Stimulated activated CD4-positive, alpha-beta T cell treated with anti-CD3 and anti-CD28 coated beads, Interleukin-15, amount 100 ng/mL, for 48 hours (primary cell): Measurements from ENCODE around the gene KCTD10.
"Not testable (repeated sequence)": the region's sequence is repeated elsewhere in the genome, so short reads cannot be mapped to it uniquely, and the experiment has no call there.

Experiments
- DNase-seq, 2 donors: peaks; one replicate each; pipeline ENCODE4 v3.0.0-alpha.2; 2020; ENCODE audit warnings: low read depth in 2 of 2

Gene KCTD10

DNA sequence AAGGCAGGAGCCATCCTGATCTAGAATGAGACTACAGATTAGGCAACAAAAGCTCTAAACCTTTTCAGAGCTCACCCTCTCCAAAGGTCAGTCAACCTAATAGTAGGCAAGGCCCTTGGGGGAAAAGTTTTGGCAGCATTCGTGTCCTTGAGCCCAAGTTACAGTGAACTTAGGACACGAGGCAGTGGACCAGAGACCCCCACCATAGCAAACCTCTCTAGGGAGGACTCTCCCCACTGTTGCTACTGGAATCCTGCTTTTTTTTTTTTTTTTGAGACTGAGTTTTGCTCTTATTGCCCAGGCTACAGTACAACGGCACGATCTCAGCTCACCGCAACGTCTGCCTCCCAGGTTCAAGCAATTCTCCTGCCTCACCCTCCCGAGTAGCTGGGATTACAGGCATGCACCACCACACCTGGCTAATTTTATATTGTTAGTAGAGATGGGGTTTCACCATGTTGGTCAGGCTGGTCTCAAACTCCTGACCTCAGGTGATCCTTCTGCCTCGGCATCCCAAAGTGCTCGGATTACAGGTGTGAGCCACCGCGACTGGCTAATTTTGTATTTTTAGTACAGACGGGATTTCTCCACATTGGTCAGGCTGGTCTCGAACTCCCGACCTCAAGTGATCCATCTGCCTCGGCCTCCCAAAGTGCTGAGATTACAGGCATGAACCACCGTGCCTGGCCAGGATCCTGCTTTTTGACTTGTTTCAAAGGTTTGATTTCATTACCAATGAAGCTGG, 3.4 kb downstream of the KCTD10 start:
- not testable (repeated sequence) for DNase-seq

- DNase-seq: no peak
These were observed 4.1 kb downstream of the KCTD10 start for GRCh38 chr12:109473006-109473405.

- no peak for DNase-seq
These were observed 7.6 kb downstream of the KCTD10 start for GRCh38 chr12:109469517-109469916.

- DNase-seq: no peak
These were observed 9.0 kb downstream of the KCTD10 start for GRCh38 chr12:109467978-109468676.

DNA sequence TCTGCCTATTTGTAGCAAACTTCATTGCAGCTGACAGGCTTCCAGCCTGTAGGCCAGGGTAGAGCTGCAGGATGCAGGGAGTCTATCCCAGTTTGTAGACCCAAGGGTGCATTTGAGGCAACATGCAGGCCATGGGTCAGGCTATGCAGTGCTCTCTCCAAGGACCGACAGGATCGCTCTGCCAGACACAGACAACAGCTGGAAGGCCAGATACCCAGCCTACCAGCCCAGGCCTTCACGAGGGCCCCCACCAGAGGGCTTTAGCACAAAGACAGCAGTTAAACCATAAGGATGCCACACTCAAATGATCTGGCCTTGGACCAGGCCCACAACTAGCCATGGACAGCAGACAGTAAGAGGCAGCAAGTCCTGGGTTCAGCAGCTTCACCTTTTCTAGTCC, 10.3 kb downstream of the KCTD10 start:
- DNase-seq: no peak

GRCh38 chr12:109466305-109466704, 10.8 kb downstream of the KCTD10 start:
- no peak for DNase-seq

- no peak for DNase-seq
These were observed 12.3 kb downstream of the KCTD10 start for GRCh38 chr12:109464642-109465351.

GRCh38 chr12:109463756-109464155, 13.3 kb downstream of the KCTD10 start:
- DNase-seq: no peak

DNA sequence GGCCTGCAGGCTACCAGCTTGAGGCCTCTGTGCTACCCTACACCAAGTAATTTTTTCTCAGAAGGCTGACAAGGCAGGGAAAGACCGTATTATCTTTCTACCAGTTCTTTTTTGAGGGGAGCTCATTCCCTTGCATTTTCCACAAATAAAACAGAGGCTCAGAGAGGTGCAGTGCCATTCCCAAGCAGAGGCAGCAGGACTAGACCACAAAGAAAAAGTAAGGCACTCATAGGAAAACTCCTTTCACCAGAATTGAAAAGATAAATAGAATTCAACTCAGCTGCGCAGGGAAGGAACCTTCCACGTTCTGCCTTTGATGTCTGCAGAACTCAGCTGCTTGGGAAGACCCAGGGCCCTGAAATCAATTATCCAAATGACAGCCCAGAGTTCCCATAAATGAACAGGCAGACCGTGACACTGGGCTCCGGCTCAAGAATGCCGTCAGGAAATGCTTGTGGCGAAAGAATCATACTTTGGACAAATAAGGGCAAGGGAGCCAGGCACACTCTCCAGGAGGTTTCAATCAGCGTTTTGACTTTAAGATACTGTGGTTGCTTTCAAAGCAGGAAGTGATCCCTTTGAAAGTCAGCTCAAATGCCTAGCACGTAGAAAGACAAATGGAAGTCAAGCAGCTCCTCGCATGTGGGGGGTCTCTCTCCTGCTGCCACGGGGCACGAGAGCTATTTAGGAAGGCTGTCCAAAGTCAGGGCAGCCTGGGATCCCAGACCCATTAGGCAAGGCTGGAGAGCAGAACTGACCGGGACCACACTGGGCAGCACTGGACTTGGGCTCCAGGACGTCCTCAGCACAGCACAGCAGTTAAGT, 14.0 kb downstream of the KCTD10 start:
- DNase-seq: no peak

- DNase-seq: no peak
These were observed 15.0 kb downstream of the KCTD10 start for GRCh38 chr12:109461846-109462756.

GRCh38 chr12:109461049-109461845, 15.9 kb downstream of the KCTD10 start:
- no peak for DNase-seq

- no peak for DNase-seq
These were observed 16.6 kb downstream of the KCTD10 start for GRCh38 chr12:109460538-109460937.

DNA sequence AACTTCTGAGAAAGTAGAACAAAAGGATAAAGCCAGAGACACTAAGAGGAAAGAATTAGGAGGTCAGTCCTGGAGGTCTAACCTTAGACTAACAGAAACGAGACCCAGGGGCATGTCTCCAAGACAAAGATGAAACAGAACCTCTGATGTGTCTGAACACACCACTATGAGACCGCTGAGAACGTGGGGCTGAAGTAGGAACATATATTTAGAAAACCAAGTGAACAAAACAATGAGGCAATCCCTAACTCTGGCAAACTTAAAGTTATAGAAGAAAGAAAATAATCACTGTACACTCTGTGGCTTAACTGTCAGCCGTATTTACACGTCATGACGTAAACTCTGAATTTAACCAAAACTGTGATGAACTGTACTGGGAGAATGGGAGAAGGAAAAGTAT, 17.9 kb downstream of the KCTD10 start:
- DNase-seq: no peak

DNA sequence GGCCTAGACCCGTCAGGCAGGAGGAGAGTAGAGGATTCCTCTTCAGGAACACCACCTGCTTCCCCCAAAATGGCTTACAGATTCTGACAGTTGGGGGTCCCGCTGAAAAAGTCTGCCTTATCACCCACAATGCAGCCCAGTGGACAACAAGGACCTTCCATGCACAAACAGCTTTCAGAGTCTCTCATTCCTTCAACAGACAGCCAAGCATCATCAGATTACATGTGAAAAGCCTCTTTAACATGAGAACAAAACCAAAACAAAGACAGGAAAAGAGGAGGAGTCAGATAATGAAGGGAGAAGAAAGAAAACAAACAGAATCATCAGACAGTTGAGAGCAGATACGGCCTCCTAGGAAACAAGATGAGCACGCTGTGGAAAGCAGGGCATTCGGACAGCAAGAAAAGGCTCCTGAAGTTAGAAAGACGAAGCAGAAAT, 18.3 kb downstream of the KCTD10 start:
- no peak for DNase-seq

- DNase-seq: no peak
These were observed 19.0 kb downstream of the KCTD10 start for GRCh38 chr12:109458086-109458485.

GRCh38 chr12:109455706-109456105, 21.4 kb downstream of the KCTD10 start:
- DNase-seq: no peak

GRCh38 chr12:109452489-109452888, 24.6 kb downstream of the KCTD10 start:
- DNase-seq: no peak

DNA sequence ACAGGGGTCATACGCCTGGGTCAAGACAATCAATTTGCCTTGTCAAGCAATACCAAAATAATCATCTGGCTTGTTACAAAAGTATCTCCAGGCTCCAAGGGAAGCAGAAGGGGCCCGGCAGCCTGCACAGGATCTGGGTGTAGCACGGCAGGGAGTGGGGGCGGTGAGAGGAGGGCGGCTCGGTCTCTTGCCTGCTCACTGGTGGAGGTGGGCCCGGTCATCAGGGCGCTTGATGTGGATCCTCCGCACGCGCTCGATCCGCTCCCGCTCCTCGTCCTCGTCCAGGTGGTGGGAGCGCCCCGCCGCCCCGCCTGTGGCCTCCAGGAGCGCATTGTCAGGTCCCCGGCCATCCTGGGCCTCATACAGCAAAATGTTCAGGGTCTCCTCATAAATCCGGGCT, 25.7 kb downstream of the KCTD10 start:
- DNase-seq: no peak

DNA sequence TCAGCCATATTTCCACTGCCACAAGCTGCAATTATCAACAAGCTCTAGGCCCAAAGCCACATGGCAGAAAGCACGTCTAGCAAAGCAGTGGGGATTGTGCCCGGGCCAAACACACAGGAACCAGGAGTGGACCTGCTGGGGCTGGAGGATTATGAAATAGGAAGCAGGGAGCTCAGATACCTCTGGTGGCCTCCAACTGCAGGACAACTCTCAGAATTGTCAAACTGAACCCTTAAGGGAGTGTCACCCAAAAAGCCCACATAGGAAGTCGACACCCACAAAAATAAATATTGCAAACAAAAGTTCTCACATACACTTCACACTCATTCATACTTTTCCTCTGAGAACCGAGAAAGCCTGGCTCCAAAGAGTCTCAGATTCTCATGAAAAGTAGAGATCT, 26.1 kb downstream of the KCTD10 start:
- DNase-seq: no peak
